ENCODE data around the gene TEX48. TPM values are rescaled to one million over a fixed set of nuclear protein-coding genes. Genes with fewer than 3 reads are reported as not detected.

The TEX48 gene
- polyA plus RNA-seq, 1 donor from 2014 or later, result not detected

DNA sequence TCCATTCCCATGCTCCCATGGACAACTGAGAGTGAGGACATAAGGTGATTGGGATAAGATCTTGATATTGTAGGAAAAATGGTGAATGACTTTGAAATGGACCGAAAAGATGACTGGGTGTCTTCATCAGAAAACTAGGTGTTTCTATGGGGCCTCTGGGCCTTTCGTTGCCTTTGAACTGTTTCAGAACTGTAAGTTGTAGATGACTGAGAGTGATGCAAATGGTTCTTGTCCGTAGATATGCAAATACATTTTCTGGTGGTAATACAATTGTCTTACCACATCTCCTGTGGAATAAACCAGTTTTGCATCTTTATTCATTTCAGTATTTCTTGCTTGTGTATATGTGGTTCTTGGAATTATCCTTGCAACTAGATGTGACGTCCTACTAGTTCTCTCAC lies 16.0 kb upstream of the TEX48 start:
- no peak overlapping the region for H3K4me3 ChIP-seq (ENCODE audit: low read length)
- H3K36me3 ChIP-seq (ENCODE audit: insufficient read depth, low read length), result no peaks in the 10 kb centered on the region
- no peaks in the 10 kb centered on the region for H3F3A ChIP-seq (ENCODE audit: insufficient read depth, low read length, poor library complexity, severe bottlenecking)
- H3K79me2 ChIP-seq (replicated peaks; ENCODE audit: insufficient read depth, low read length), result no peaks in the 10 kb centered on the region
- H3K9me2 ChIP-seq (ENCODE audit: insufficient read depth, low read length), result no peaks in the 10 kb centered on the region
- no peaks in the 10 kb centered on the region for H3K27me3 ChIP-seq (ENCODE audit: insufficient read depth, low read depth, low read length)
- TF ChIP-seq EZH2 (IDR thresholded peaks at IDR 0.05; ENCODE audit: borderline replicate concordance, insufficient read depth, low read length, poor library complexity, severe bottlenecking) (no peak), RAD21 (conservative IDR thresholded peaks at IDR 0.05) (no peak), EP300 (conservative IDR thresholded peaks at IDR 0.05; ENCODE audit: poor library complexity, severe bottlenecking) (no peak), SMC3 (conservative IDR thresholded peaks at IDR 0.05; ENCODE audit: poor library complexity) (no peak), TAF1 (IDR thresholded peaks at IDR 0.05; ENCODE audit: low read depth) (no peak), POLR2AphosphoS5 (IDR thresholded peaks at IDR 0.05) (no peak), MXI1 (conservative IDR thresholded peaks at IDR 0.05; ENCODE audit: poor library complexity, severe bottlenecking) (no peak), CTCF (IDR thresholded peaks at IDR 0.05; ENCODE audit: poor library complexity, severe bottlenecking) (no peak), REST (IDR thresholded peaks at IDR 0.05; ENCODE audit: borderline replicate concordance) (no peak)
- no peak overlapping the region for H3K9ac ChIP-seq (ENCODE audit: low read length)
- no peak overlapping the region for H2AFZ ChIP-seq (ENCODE audit: low read depth, low read length)
- H4K20me1 ChIP-seq (ENCODE audit: insufficient read depth), result no peaks in the 10 kb centered on the region
- no peaks in the 10 kb centered on the region for H3K9me3 ChIP-seq (ENCODE audit: low read length)
- H3K4me2 ChIP-seq (ENCODE audit: low read length), result no peak overlapping the region
- H3K27ac ChIP-seq (ENCODE audit: low read length), result no peak overlapping the region

DNA sequence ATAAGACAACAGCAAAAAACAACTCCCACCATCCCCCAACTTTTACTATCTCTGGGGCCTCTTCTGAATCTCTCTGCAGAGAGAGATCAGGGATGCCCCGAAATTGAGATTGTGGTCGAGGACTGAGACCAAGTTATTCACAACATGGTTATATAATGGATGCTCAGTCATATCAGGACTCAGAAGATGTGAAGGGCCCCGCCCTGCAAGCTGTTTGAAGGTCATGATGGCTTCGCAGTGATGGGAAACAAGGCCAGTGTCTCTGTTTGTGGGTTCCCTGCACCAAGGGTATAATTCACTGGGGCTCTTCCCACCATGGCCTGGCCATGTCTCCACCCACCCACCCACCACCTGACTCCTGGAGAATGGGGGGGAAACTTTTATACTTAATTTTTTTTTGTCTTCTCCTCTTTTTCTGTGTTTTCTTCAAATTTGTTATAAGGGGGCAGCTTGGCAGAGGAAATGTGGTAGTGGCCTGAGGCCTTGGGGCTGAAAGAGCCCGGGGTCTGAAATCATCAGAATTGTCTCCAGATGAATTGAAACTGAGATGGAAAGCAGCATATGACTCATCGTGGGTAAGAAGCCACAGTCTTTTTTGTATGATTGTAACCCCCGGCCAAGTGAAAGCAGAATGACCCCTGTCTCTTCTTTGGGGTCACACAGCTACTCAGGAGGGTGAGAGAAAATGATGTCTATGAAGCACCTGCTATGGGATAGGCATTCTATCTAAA lies 15.0 kb upstream of the TEX48 start:
- Histone ChIP-seq H3K4me2 (ENCODE audit: low read length) (no peak overlapping the region), H3K79me2 (replicated peaks; ENCODE audit: insufficient read depth, low read length) (no peaks in the 10 kb centered on the region)
- TF ChIP-seq MXI1 (conservative IDR thresholded peaks at IDR 0.05; ENCODE audit: poor library complexity, severe bottlenecking), result no peak
- no peak for TF ChIP-seq EP300 (conservative IDR thresholded peaks at IDR 0.05; ENCODE audit: poor library complexity, severe bottlenecking)
- no peak for TF ChIP-seq RAD21 (conservative IDR thresholded peaks at IDR 0.05)
- TF ChIP-seq CTCF (IDR thresholded peaks at IDR 0.05; ENCODE audit: poor library complexity, severe bottlenecking), result no peak
- no peak for TF ChIP-seq TAF1 (IDR thresholded peaks at IDR 0.05; ENCODE audit: low read depth)
- TF ChIP-seq REST (IDR thresholded peaks at IDR 0.05; ENCODE audit: borderline replicate concordance), result no peak
- no peak for TF ChIP-seq SMC3 (conservative IDR thresholded peaks at IDR 0.05; ENCODE audit: poor library complexity)
- no peak for TF ChIP-seq POLR2AphosphoS5 (IDR thresholded peaks at IDR 0.05)
- no peak for TF ChIP-seq EZH2 (IDR thresholded peaks at IDR 0.05; ENCODE audit: borderline replicate concordance, insufficient read depth, low read length, poor library complexity, severe bottlenecking)

More for the DNA sequence above, 15.0 kb upstream of the TEX48 start:
- Histone ChIP-seq H2AFZ (ENCODE audit: low read depth, low read length) (no peak overlapping the region), H3K36me3 (ENCODE audit: insufficient read depth, low read length) (no peaks in the 10 kb centered on the region), H3K27me3 (ENCODE audit: insufficient read depth, low read depth, low read length) (no peaks in the 10 kb centered on the region), H3K9me3 (ENCODE audit: low read length) (no peaks in the 10 kb centered on the region), H3K4me3 (ENCODE audit: low read length) (no peak overlapping the region), H3F3A (ENCODE audit: insufficient read depth, low read length, poor library complexity, severe bottlenecking) (no peaks in the 10 kb centered on the region), H3K9ac (ENCODE audit: low read length) (no peak overlapping the region), H4K20me1 (ENCODE audit: insufficient read depth) (no peaks in the 10 kb centered on the region), H3K27ac (ENCODE audit: low read length) (no peak overlapping the region), H3K9me2 (ENCODE audit: insufficient read depth, low read length) (no peaks in the 10 kb centered on the region)
